Stimulated activated CD4-positive, alpha-beta T cell treated with anti-CD3 and anti-CD28 coated beads, Interleukin-15, amount 100 ng/mL, for 48 hours (primary cell): Measurements from ENCODE around the gene RINL.
"Not testable (repeated sequence)": the region's sequence is repeated elsewhere in the genome, so short reads cannot be mapped to it uniquely, and the experiment has no call there.

Experiments used
- DNase-seq, 2 donors: peaks; one replicate each; pipeline ENCODE4 v3.0.0-alpha.2; 2020; ENCODE audit warnings: low read depth in 2 of 2

The RINL gene

DNA sequence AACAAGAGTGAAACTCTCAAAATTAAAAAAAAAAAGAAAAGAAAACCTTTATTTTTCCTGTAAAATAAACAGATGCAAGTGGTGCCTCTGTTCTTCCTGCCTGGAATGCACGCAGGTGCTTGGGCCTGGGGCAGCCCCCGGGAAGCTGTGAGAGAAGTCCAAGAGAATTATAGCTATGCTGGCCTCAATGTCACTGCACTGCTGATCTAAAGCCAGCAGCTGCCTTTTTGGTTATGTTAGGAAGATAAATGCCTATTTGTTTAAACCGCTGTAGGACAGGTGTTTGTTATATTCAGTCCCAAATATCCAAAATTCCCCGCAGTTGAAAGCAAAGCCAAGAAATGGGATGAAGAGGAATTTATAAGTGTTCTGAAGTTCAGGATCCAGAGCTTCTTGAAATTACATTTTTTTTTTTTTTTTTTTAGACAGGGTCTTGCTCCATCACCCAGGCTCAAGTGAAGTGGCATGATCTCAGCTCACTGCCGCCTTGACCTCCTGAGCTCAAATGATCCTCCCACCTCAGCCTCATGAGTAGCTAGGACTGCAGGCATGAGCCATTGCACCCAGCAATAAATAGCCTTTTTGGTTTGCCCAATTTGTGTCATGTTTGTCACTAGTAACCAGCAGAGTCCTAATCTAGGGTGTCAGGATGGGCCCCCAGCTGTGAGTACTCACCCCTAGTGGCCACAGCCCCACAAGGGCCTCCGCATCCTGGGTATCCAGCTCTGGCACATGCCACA is 2.2 kb downstream of the RINL start:
- DNase-seq: no peak

GRCh38 chr19:38873400-38873799 is 4.7 kb downstream of the RINL start:
- not testable (repeated sequence) for DNase-seq

- DNase-seq: no peak
Observed at GRCh38 chr19:38870612-38871011, 7.5 kb downstream of the RINL start.

DNA sequence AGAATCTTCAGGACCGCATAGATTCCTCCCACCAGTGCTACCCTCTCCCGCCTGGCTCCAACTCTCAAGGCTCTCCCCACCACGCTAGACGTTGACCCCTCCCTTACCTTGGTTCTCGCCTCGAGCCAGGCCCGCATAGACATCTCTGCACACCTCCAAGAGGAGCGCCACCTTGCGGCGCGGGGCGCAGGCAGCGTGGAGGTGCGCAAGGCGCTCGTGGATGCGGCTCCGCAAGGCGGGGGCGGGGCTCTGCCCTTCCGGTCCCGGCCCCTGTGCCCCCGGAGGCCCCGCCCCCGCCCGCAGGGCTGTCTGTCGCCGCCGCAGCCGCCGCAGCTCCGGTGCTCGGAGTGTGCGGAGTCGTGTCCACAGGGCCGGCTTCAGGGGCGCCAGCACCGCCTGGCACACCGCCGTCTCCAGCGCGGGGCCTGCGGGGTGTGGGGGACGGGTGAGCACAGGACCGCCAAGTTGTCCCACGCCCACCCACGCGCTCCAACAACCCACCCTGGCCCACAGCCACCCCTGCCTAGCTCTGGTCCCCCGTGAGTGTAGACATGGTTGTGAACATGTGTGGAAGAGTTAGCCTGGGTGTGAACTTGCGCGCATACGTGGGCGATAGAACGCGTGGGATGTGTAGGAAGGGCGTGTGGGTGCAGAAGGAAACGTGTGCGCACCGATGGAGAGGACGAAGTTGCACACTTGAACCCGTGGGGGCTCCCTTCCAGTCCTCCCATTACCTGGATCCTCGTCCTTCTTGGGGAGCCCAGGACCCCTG is 8.1 kb downstream of the RINL start:
- peak; percentile 87 to 92 for DNase-seq

- DNase-seq: no peak
Observed at GRCh38 chr19:38869160-38869835, 8.8 kb downstream of the RINL start.

DNA sequence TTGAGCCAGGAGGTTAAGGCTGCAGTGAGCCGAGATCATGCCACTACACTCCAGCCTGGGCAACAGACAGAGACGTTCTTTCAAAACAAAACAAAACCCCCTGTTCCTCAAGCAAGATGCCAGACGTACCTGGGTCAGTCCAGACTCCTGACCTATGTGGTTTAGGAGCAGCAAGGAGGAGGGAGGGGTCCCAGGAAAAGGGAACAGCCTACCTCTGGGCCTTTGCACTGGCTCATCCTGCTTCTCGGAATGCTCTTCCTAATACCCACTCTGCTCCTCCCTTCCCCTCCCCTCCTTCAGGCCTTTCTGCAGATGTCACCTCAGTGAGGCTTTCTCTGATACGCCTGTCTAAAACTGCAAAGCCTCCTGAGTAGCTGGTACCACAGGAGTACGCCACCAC is 9.5 kb downstream of the RINL start:
- no peak for DNase-seq

DNA sequence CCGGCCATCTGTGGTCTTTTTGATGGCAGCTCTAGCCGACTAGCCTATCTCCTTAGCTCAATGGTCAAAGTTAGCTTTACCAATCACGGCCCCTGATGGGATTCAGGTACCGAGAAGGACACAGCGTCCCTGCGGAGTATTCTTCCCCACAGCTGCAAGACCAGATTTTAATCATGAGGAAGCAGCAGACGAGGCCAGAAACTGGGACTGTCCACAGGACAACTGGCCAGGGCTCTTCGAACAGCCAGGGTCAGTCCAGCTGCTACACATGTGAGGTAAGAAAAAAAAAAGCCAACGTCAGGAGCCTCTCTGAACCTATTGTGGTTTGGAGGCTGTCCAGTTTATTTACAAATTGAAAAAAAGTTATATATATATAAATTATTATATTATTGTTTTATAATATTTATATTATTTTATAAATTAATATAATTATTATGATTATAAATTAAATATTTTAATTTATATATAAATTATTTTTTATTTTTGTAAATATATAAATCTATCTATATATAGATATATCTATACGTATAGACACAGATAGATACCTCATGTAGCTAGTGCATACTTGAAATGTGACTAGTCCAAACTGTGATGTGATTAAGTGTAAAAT is 10.8 kb downstream of the RINL start:
- DNase-seq: no peak

DNA sequence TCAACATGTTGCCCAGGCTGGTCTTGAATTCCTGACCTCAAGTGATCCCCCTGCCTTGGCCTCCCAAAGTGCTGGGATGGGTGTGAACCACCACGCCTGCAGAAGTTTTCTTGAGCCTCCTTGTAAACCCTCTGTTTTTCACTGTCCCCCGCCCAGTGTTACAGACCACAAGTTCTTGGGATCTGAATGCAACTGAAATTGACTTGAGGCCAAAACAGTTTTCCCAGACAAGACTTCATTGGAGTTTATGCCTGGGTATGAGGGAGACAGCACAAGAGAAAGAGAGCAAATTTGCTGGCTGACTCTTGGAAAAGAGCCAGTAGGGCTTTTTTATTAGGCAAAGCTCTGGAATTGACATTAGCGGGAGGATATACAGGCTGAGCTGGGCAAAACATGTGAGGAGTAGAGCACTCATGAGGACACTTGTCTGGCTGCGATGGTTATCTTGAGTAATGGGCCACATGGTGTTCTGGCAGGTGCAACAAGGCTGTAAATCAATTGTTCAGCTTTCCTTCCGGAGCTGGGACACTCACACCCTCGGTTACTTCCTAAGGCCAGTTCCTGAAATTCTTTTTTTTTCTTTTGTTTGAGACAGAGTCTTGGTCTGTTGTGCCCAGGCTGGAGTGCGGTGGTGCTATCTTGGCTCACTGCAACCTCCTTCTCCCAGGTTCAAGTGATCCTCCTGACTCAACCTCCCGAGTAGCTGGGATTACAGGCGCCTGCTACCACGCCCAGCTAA is 15.6 kb downstream of the RINL start:
- DNase-seq: no peak

DNA sequence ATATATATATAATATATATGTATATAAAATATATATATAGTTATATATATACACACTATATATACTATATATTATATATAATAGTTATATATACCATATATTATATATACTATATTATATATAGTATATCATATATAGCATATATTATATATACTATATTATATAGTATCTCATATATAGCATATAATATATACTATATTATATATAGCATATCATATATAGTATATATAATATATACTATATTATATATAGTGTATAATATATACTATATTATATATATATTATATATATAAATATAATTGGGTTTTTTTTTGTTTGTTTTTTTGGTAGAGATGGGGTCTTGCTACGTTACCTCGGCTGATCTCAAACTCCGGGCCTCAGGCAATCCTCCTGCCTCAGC is 16.7 kb downstream of the RINL start:
- no peak for DNase-seq

GRCh38 chr19:38859631-38860204 is 18.4 kb downstream of the RINL start:
- not testable (repeated sequence) for DNase-seq

- no peak for DNase-seq
Observed at GRCh38 chr19:38856813-38857212, 21.3 kb downstream of the RINL start.

DNA sequence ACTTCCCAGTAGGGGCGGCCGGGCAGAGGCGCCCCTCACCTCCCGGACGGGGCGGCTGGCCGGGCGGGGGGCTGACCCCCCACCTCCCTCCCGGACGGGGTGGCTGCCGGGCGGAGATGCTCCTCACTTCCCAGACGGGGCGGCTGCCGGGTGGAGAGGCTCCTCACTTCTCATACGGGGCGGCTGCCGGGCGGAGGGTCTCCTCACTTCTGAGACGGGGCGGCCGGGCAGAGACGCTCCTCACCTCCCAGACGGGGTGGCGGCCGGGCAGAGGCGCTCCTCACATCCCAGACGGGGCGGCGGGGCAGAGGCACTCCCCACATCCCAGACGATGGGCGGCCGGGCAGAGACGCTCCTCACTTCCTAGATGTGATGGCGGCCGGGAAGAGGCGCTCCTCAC is 22.3 kb downstream of the RINL start:
- DNase-seq: not testable (repeated sequence)

- DNase-seq: not testable (repeated sequence)
Observed at GRCh38 chr19:38854961-38855360, 23.1 kb downstream of the RINL start.

GRCh38 chr19:38853214-38853613 is 24.9 kb downstream of the RINL start:
- DNase-seq: no peak

GRCh38 chr19:38852231-38853044 is 25.6 kb downstream of the RINL start:
- peak; percentile 46 to 58 for DNase-seq

- peak; percentile 87 to 91 for DNase-seq
Observed at GRCh38 chr19:38851622-38852230, 26.3 kb downstream of the RINL start.

- no peak for DNase-seq
Observed at GRCh38 chr19:38850976-38851621, 27.0 kb downstream of the RINL start.

DNA sequence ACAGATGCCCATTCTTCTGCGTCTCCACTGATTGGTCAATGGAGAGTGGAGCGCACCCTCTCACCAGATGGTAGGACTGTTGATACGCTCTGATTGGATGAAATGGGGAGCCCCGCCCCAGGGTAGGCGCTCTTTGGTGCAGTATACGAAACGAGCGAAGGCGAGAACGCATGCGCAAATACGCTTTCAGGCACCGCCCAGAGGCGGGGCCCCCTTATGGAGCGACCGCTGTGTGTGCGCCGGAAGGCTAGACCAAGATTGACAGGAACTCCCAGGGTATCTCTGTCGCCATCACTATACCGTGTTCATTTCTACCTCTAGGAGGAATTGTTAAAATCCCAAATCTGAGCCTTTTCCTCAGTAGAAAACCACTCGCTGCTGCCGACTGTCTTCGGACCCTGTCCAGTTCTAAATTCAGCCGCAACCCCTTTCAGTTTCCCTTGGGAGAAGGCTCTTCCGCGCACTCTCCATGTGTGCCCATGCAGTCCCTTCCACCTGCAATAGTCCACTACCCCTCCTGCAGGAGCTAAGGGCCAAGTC is 27.6 kb downstream of the RINL start:
- DNase-seq: peak; percentile 97 to 99

- peak; percentile 99 for DNase-seq
Observed at GRCh38 chr19:38849860-38850435, 28.1 kb downstream of the RINL start, which contains the start of gene HNRNPL. Gene HNRNPL (minus strand): TSS chr19:38849986. CDS start chr19:38849966, 20 bp downstream.
